B cell (primary cell): ENCODE results near the gene CAMP.

Experiments used
- CTCF ChIP-seq: fragments of 200-600 bp; IDR thresholded peaks from one replicate; pipeline ENCODE4 v1.8.0; 2022; ENCODE audit warnings: antibody characterized with exemption, mild to moderate bottlenecking
- EZH2 ChIP-seq: IDR thresholded peaks from 2 replicates; pipeline ENCODE4 v1.6.1; 2012; ENCODE audit warnings: borderline replicate concordance, low read depth, mild to moderate bottlenecking, moderate library complexity, low read length; ENCODE audit not compliant: insufficient read depth, poor library complexity, severe bottlenecking

DNA sequence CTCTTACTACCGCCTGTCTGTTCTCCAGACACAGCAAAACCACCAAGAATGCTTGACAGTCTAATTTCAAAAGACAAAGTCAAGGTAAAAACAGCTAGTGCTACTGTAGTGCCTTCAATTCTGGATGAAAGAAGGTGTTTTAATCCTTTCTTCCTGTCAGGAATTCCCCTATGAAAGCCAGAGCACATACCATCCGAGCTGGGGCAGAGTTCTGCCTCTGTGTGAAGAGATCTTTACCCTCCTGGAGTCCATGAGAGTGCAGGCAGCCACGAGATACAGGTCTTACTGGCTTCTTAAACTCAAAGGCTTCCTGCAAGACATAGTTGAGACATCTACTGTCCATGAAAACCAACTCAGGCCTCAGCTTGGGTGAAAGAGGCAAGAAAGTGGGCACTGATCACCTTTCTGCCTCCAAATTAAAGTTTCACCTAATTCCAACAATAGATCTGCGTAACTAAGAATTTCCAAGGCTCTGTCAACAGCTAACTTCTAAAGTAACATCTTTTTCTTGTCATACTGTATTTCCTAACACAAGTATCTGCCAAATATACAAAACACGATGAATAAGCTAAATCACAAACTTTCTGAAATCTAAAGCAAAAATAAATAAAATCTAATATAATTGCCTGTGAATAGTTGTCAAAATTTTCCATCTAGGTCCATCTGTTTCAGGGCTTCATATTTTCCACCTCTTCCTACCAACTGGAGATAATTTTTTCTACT lies 42.6 kb upstream of the CAMP start:
- TF ChIP-seq CTCF (no peak), EZH2 (no peak)
